ENCODE data around the gene TGFB1I1.

- TF ChIP-seq CTCF (IDR thresholded peaks at IDR 0.05; ENCODE audit: insufficient read depth, low read length, poor library complexity, severe bottlenecking) (peak; percentile 67), EZH2phosphoT487 (conservative IDR thresholded peaks at IDR 0.05; ENCODE audit: low read length) (no peak)
Measured at GRCh38 chr16:31458844-31459686, 12.9 kb upstream of the TGFB1I1 start, which contains the start of gene ARMC5.

Data from SU-DHL-6 (cell line).